K562 (cell line): ENCODE measurements around the gene GALNT16. TPM values are rescaled to one million over a fixed set of nuclear protein-coding genes. Genes with fewer than 3 reads are reported as not detected.

Experiments
- ATAC-seq: fragments of 200-7000 bp; cut with Tn5 transposase; 3 replicates; pipeline ENCODE4 v1.9.1; 2020; ENCODE audit warnings: moderate library complexity
- BruUV-seq: library from RNA; stranded (reverse); fragments of 400-500 nt; replicated peaks from 2 replicates; lab custom pipeline; 2021; lab: Mats Ljungman, UMichigan
- CTCF ChIA-PET: fragments of 300-600 bp; formaldehyde crosslinking; extraction: SDS; loops from one replicate; lab custom pipeline; 2021; ENCODE audit warnings: low intra/inter-chr PET ratio; lab: Yijun Ruan, JAX
- POLR2A ChIA-PET: fragments of 300-600, 350-650 bp; sonication (Branson Sonifier 250); formaldehyde crosslinking; extraction: SDS; loops from one replicate; lab custom pipeline; 2021; ENCODE audit warnings: antibody characterized with exemption, inconsistent platforms; lab: Yijun Ruan, JAX
- DNase-seq, 4 experiments: peaks; one replicate each; pipeline versions ENCODE4 v3.0.0 to v3.0.0-alpha.2; 2011 to 2018; ENCODE audit warnings: low spot score in 3 of 4, mixed read lengths in 3 of 4; ENCODE audit errors: extremely low read depth in 1 of 4
- FAIRE-seq: peaks from 2 replicates; lab custom pipeline; 2011; peaks lifted over from hg19 to GRCh38; lab: Jason Lieb, UNC
- H2AFZ ChIP-seq: 2 replicates; pipeline ENCODE4 v1.6.0; 2011; ENCODE audit warnings: low read depth, low read length, control low read depth, inconsistent platforms
- H3K27ac ChIP-seq: fragments of 200-600 bp; 3 replicates; pipeline ENCODE4 v1.8.0; 2011; ENCODE audit warnings: low read depth, mild to moderate bottlenecking, control low read depth, inconsistent platforms, low read length, moderate library complexity, mixed read lengths; ENCODE audit errors: extremely low read depth
- H3K27me3 ChIP-seq, 2 experiments: fragments of 300-600 bp in 1 of 2; 2 replicates in 1 of 2; 3 replicates in 1 of 2; pipeline versions ENCODE4 v1.6.0 to v1.8.0; 2011; ENCODE audit warnings: inconsistent platforms in 2 of 2, low read length in 2 of 2, mild to moderate bottlenecking in 1 of 2, mixed read lengths in 1 of 2, moderate library complexity in 1 of 2; ENCODE audit not compliant: control insufficient read depth in 2 of 2, insufficient read depth in 2 of 2
- H3K36me3 ChIP-seq: fragments of 300-600 bp; 3 replicates; pipeline ENCODE4 v1.8.0; 2011; ENCODE audit warnings: mild to moderate bottlenecking, low read length, inconsistent platforms; ENCODE audit not compliant: control insufficient read depth, insufficient read depth
- H3K4me1 ChIP-seq, 2 experiments: fragments of 200-600 bp in 1 of 2; replicated peaks in 1 of 2; 2 replicates in 1 of 2; 3 replicates in 1 of 2; pipeline versions ENCODE4 v1.5.1 to v1.8.0; 2011; ENCODE audit warnings: inconsistent platforms in 2 of 2, low read length in 2 of 2, mild to moderate bottlenecking in 1 of 2, mixed read lengths in 1 of 2, moderate library complexity in 1 of 2; ENCODE audit not compliant: control insufficient read depth in 2 of 2, insufficient read depth in 2 of 2
- H3K4me2 ChIP-seq: 2 replicates; pipeline ENCODE4 v1.6.1; 2011; ENCODE audit warnings: low read length, control low read depth, inconsistent platforms, mixed read lengths; ENCODE audit not compliant: insufficient read depth
- H3K4me3 ChIP-seq: fragments of 200-600 bp; sonication (generic), shearing (Covaris generic); 2 replicates; pipeline ENCODE4 v1.5.1; 2016; ENCODE audit warnings: control low read depth, inconsistent platforms
- H3K79me2 ChIP-seq: fragments of 200-600 bp; 3 replicates; pipeline ENCODE4 v1.8.0; 2011; ENCODE audit warnings: low read length, inconsistent platforms; ENCODE audit not compliant: control insufficient read depth, insufficient read depth
- H3K9ac ChIP-seq, 2 experiments: 2 replicates each; pipeline versions ENCODE4 v1.6.0 to v1.6.1; 2011; ENCODE audit warnings: low read depth in 2 of 2, low read length in 2 of 2, control low read depth in 1 of 2, inconsistent platforms in 1 of 2, mild to moderate bottlenecking in 1 of 2, mixed read lengths in 1 of 2; ENCODE audit not compliant: insufficient read depth in 1 of 2
- H3K9me1 ChIP-seq: one replicate; pipeline ENCODE4 v1.6.0; 2011; ENCODE audit warnings: inconsistent platforms, mild to moderate bottlenecking, low read length, moderate library complexity; ENCODE audit not compliant: control insufficient read depth, insufficient read depth
- H3K9me3 ChIP-seq: replicated peaks from 2 replicates; pipeline ENCODE4 v1.5.1; 2011; ENCODE audit warnings: low read depth, low read length, inconsistent platforms; ENCODE audit not compliant: control insufficient read depth, insufficient read depth
- H4K20me1 ChIP-seq: replicated peaks from 2 replicates; pipeline ENCODE4 v1.6.1; 2011; ENCODE audit warnings: low read length, inconsistent platforms, mixed read lengths; ENCODE audit not compliant: control insufficient read depth, insufficient read depth
- CXXC5 ChIP-seq: fragments of 250-450 bp; sonication (Bioruptor Pico); IDR thresholded peaks from 2 replicates; pipeline ENCODE4 v1.8.0; 2022; ENCODE audit warnings: inconsistent platforms, mild to moderate bottlenecking, moderate library complexity
- E2F8 ChIP-seq: fragments of 450-650 bp; IDR thresholded peaks from 2 replicates; pipeline ENCODE4 v1.7.1; 2018; ENCODE audit warnings: mild to moderate bottlenecking, low read depth; ENCODE audit not compliant: partially characterized antibody
- FOXM1 ChIP-seq, 2 experiments: fragments of 450-650 bp in 1 of 2; sonication (generic) in 1 of 2; formaldehyde crosslinking in 1 of 2; IDR thresholded peaks; 2 replicates each; pipeline versions ENCODE4 v1.6.1 to v1.9.0; 2017 to 2022; ENCODE audit warnings: low read depth in 2 of 2, mild to moderate bottlenecking in 2 of 2, missing genetic modification reagents in 1 of 2, moderate library complexity in 1 of 2
- MBD2 ChIP-seq: sonication (generic); IDR thresholded peaks from 2 replicates; pipeline ENCODE4 v1.6.1; 2016; ENCODE audit warnings: low read depth, borderline replicate concordance
- NFE2 ChIP-seq: IDR thresholded peaks from 2 replicates; pipeline ENCODE4 v1.6.1; 2014; ENCODE audit warnings: antibody characterized with exemption, low read depth
- NRF1 ChIP-seq, 2 experiments: fragments of 450-650 bp; IDR thresholded peaks in 1 of 2; conservative IDR thresholded peaks in 1 of 2; 2 replicates each; pipeline ENCODE4 v1.6.1; 2014; ENCODE audit warnings: mild to moderate bottlenecking in 2 of 2
- RBM15 ChIP-seq: fragments of 200-400 bp; formaldehyde crosslinking; IDR thresholded peaks from 2 replicates; pipeline ENCODE4 v1.6.1; 2018; ENCODE audit warnings: mild to moderate bottlenecking, low read length, moderate library complexity; ENCODE audit not compliant: insufficient read depth
- RBM25 ChIP-seq: fragments of 200-400 bp; formaldehyde crosslinking; IDR thresholded peaks from 2 replicates; pipeline ENCODE4 v1.6.1; 2018; ENCODE audit warnings: low read length, low read depth, moderate library complexity; ENCODE audit not compliant: severe bottlenecking
- ZNF384 ChIP-seq: IDR thresholded peaks from 2 replicates; pipeline ENCODE4 v1.6.1; 2012; ENCODE audit warnings: low read depth, low read length, improper control_type of control experiment
- ZNF444 ChIP-seq: fragments of 250-450 bp; sonication (Bioruptor Pico); IDR thresholded peaks from 2 replicates; pipeline ENCODE4 v1.4.0; 2020; ENCODE audit warnings: mild to moderate bottlenecking, moderate library complexity
- ZNF707 ChIP-seq: fragments of 250-450 bp; sonication (Bioruptor Pico); conservative IDR thresholded peaks from 2 replicates; pipeline ENCODE4 v1.8.0; 2022; ENCODE audit warnings: inconsistent platforms, mild to moderate bottlenecking, moderate library complexity
- WGBS: fragments of 100-300 bp; shearing (Covaris generic); methylation state at CpG from one replicate; pipeline ENCODE4 v1.1.6; 2016; ENCODE audit warnings: low coverage, mixed read lengths; ENCODE audit not compliant: insufficient coverage; ENCODE audit errors: missing lambda C conversion rate; 5-methylcytosine and 5-hydroxymethylcytosine counted together
- in situ Hi-C: fragments of 300-500 bp; cut with MboI; formaldehyde crosslinking; loops from 4 replicates; pipeline ENCODE4 v1.15.0; 2018; ENCODE audit warnings: inconsistent platforms, mixed read lengths
- intact Hi-C: fragments of 100-400 bp; cut with micrococcal nuclease; formaldehyde crosslinking; loops from 2 replicates; pipeline ENCODE4 v1.14.2; 2022
- polyA plus RNA-seq, 8 experiments: library from polyadenylated mRNA; depleted of rRNA in 4 of 8; stranded (reverse) in 5 of 8; unstranded in 3 of 8; fragments of >200 nt; fragmentation: Nextera tagmentation in 2 of 8; fragmentation: Illumina TruSeq in 1 of 8; extraction: Ambion mirVana in 2 of 8; extraction: Trizol in 1 of 8; gene quantifications; 2 replicates each; pipeline versions ENCODE4 v1.2.1 to v1.2.3, GENCODE V29; 2011 to 2014; ENCODE audit warnings: inconsistent platforms in 1 of 8, missing spikeins in 1 of 8
- total RNA-seq, 7 experiments: library from RNA; depleted of rRNA in 6 of 7; stranded (reverse); fragments of >200 nt in 6 of 7; fragmentation: Illumina TruSeq in 2 of 7; extraction: Trizol in 2 of 7; gene quantifications; 2 replicates each; pipeline versions ENCODE4 v1.2.1 to v1.2.3, GENCODE V29; 2011 to 2021; ENCODE audit warnings: low replicate concordance in 1 of 7
- TF ChIP-seq, protein P1 (sequence below), 2 experiments: fragments of 450-650 bp in 1 of 2; sonication (generic) in 1 of 2; formaldehyde crosslinking; conservative IDR thresholded peaks; 2 replicates each; pipeline versions ENCODE4 v1.4.0 to v1.8.1; 2020 to 2022; ENCODE audit warnings: mild to moderate bottlenecking in 1 of 2, missing genetic modification reagents in 1 of 2
- TF ChIP-seq, protein P2 (sequence below): fragments of 200-800 bp; sonication (Bioruptor generic); IDR thresholded peaks from 2 replicates; pipeline ENCODE4 v1.6.1; 2017; ENCODE audit warnings: missing genetic modification characterization, missing compliant biosample characterization

GALNT16 gene
- total and polyA plus RNA-seq, 9 of the 15 experiments (the other 6 are each of a cell fraction or from before 2014, with no cell fraction given): not detected

- intact Hi-C loops: no loop called here
Observed at GRCh38 chr14:69288956-69289705, 29.2 kb downstream of the GALNT16 start.

More at GRCh38 chr14:69288956-69289705, 29.2 kb downstream of the GALNT16 start:
- POLR2A ChIA-PET: no interaction called here
- no peak for TF ChIP-seq NFE2
- no peak for TF ChIP-seq ZNF444 (CRISPR knock-in tag)
- no peak for TF ChIP-seq FOXM1 (IDR thresholded peaks at IDR 0.05; ENCODE audit: low read depth)
- TF ChIP-seq FOXM1 (CRISPR knock-in tag; IDR thresholded peaks at IDR 0.05; ENCODE audit: low read depth): no peak
- no peak for TF ChIP-seq E2F8
- TF ChIP-seq NRF1 (conservative IDR thresholded peaks at IDR 0.05 in 1 of 2, IDR thresholded peaks at IDR 0.05 in 1 of 2): no peak
- no peak for TF ChIP-seq RBM15
- no peak for TF ChIP-seq RBM25
- TF ChIP-seq ZNF707 (CRISPR knock-in tag): no peak
- no peak for TF ChIP-seq ZNF384
- TF ChIP-seq, protein P1, sequence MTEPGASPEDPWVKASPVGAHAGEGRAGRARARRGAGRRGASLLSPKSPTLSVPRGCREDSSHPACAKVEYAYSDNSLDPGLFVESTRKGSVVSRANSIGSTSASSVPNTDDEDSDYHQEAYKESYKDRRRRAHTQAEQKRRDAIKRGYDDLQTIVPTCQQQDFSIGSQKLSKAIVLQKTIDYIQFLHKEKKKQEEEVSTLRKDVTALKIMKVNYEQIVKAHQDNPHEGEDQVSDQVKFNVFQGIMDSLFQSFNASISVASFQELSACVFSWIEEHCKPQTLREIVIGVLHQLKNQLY (CRISPR knock-in tag; conservative IDR thresholded peaks at IDR 0.05): no peak
- TF ChIP-seq, protein P2, sequence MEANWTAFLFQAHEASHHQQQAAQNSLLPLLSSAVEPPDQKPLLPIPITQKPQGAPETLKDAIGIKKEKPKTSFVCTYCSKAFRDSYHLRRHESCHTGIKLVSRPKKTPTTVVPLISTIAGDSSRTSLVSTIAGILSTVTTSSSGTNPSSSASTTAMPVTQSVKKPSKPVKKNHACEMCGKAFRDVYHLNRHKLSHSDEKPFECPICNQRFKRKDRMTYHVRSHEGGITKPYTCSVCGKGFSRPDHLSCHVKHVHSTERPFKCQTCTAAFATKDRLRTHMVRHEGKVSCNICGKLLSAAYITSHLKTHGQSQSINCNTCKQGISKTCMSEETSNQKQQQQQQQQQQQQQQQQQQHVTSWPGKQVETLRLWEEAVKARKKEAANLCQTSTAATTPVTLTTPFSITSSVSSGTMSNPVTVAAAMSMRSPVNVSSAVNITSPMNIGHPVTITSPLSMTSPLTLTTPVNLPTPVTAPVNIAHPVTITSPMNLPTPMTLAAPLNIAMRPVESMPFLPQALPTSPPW (CRISPR knock-in tag): no peak
- TF ChIP-seq CXXC5 (CRISPR knock-in tag): no peak
- TF ChIP-seq MBD2: no peak
- Histone ChIP-seq H3K9ac (no peak overlapping the region), H3K9me3 (no peaks in the 10 kb centered on the region), H2AFZ (no peak overlapping the region), H3K36me3 (no peaks in the 10 kb centered on the region), H3K79me2 (no peaks in the 10 kb centered on the region), H3K9me1 (no peaks in the 10 kb centered on the region), H3K4me2 (no peak overlapping the region), H3K4me3 (no peak overlapping the region), H4K20me1 (no peaks in the 10 kb centered on the region), H3K4me1 (no peaks in the 10 kb centered on the region), H3K27me3 (peaks cover 5 to 41% of the 10 kb centered on the region in 2 experiments; a peak in 3 of 5 replicates), H3K27ac (no peak overlapping the region)
- WGBS: 2% methylated on average over 5 of the region's 9 CpGs
- no peak for FAIRE-seq
- DNase-seq: no peak
- CTCF ChIA-PET: no interaction called here
- BruUV-seq: no TSS peak
- ATAC-seq: no peak
- in situ Hi-C loops: no loop called here
